K562 (cell line): ENCODE measurements around the gene ZNF516. TPM values are rescaled to one million over a fixed set of nuclear protein-coding genes. Genes with fewer than 3 reads are reported as not detected.

Experiments
- ATAC-seq: fragments of 200-7000 bp; cut with Tn5 transposase; 3 replicates; pipeline ENCODE4 v1.9.1; 2020; ENCODE audit warnings: moderate library complexity
- BruUV-seq: library from RNA; stranded (reverse); fragments of 400-500 nt; replicated peaks from 2 replicates; lab custom pipeline; 2021; lab: Mats Ljungman, UMichigan
- CTCF ChIA-PET: fragments of 300-600 bp; formaldehyde crosslinking; extraction: SDS; loops from one replicate; lab custom pipeline; 2021; ENCODE audit warnings: low intra/inter-chr PET ratio; lab: Yijun Ruan, JAX
- POLR2A ChIA-PET: fragments of 300-600, 350-650 bp; sonication (Branson Sonifier 250); formaldehyde crosslinking; extraction: SDS; loops from one replicate; lab custom pipeline; 2021; ENCODE audit warnings: antibody characterized with exemption, inconsistent platforms; lab: Yijun Ruan, JAX
- DNase-seq, 4 experiments: peaks; one replicate each; pipeline versions ENCODE4 v3.0.0 to v3.0.0-alpha.2; 2011 to 2018; ENCODE audit warnings: low spot score in 3 of 4, mixed read lengths in 3 of 4; ENCODE audit errors: extremely low read depth in 1 of 4
- FAIRE-seq: peaks from 2 replicates; lab custom pipeline; 2011; peaks lifted over from hg19 to GRCh38; lab: Jason Lieb, UNC
- H2AFZ ChIP-seq: 2 replicates; pipeline ENCODE4 v1.6.0; 2011; ENCODE audit warnings: low read depth, low read length, control low read depth, inconsistent platforms
- H3K27ac ChIP-seq: fragments of 200-600 bp; 3 replicates; pipeline ENCODE4 v1.8.0; 2011; ENCODE audit warnings: low read depth, mild to moderate bottlenecking, control low read depth, inconsistent platforms, low read length, moderate library complexity, mixed read lengths; ENCODE audit errors: extremely low read depth
- H3K27me3 ChIP-seq, 2 experiments: fragments of 300-600 bp in 1 of 2; 2 replicates in 1 of 2; 3 replicates in 1 of 2; pipeline versions ENCODE4 v1.6.0 to v1.8.0; 2011; ENCODE audit warnings: inconsistent platforms in 2 of 2, low read length in 2 of 2, mild to moderate bottlenecking in 1 of 2, mixed read lengths in 1 of 2, moderate library complexity in 1 of 2; ENCODE audit not compliant: control insufficient read depth in 2 of 2, insufficient read depth in 2 of 2
- H3K36me3 ChIP-seq: fragments of 300-600 bp; 3 replicates; pipeline ENCODE4 v1.8.0; 2011; ENCODE audit warnings: mild to moderate bottlenecking, low read length, inconsistent platforms; ENCODE audit not compliant: control insufficient read depth, insufficient read depth
- H3K4me1 ChIP-seq, 2 experiments: fragments of 200-600 bp in 1 of 2; replicated peaks in 1 of 2; 2 replicates in 1 of 2; 3 replicates in 1 of 2; pipeline versions ENCODE4 v1.5.1 to v1.8.0; 2011; ENCODE audit warnings: inconsistent platforms in 2 of 2, low read length in 2 of 2, mild to moderate bottlenecking in 1 of 2, mixed read lengths in 1 of 2, moderate library complexity in 1 of 2; ENCODE audit not compliant: control insufficient read depth in 2 of 2, insufficient read depth in 2 of 2
- H3K4me2 ChIP-seq: 2 replicates; pipeline ENCODE4 v1.6.1; 2011; ENCODE audit warnings: low read length, control low read depth, inconsistent platforms, mixed read lengths; ENCODE audit not compliant: insufficient read depth
- H3K4me3 ChIP-seq: fragments of 200-600 bp; sonication (generic), shearing (Covaris generic); 2 replicates; pipeline ENCODE4 v1.5.1; 2016; ENCODE audit warnings: control low read depth, inconsistent platforms
- H3K79me2 ChIP-seq: fragments of 200-600 bp; 3 replicates; pipeline ENCODE4 v1.8.0; 2011; ENCODE audit warnings: low read length, inconsistent platforms; ENCODE audit not compliant: control insufficient read depth, insufficient read depth
- H3K9ac ChIP-seq, 2 experiments: 2 replicates each; pipeline versions ENCODE4 v1.6.0 to v1.6.1; 2011; ENCODE audit warnings: low read depth in 2 of 2, low read length in 2 of 2, control low read depth in 1 of 2, inconsistent platforms in 1 of 2, mild to moderate bottlenecking in 1 of 2, mixed read lengths in 1 of 2; ENCODE audit not compliant: insufficient read depth in 1 of 2
- H3K9me1 ChIP-seq: one replicate; pipeline ENCODE4 v1.6.0; 2011; ENCODE audit warnings: inconsistent platforms, mild to moderate bottlenecking, low read length, moderate library complexity; ENCODE audit not compliant: control insufficient read depth, insufficient read depth
- H3K9me3 ChIP-seq: replicated peaks from 2 replicates; pipeline ENCODE4 v1.5.1; 2011; ENCODE audit warnings: low read depth, low read length, inconsistent platforms; ENCODE audit not compliant: control insufficient read depth, insufficient read depth
- H4K20me1 ChIP-seq: replicated peaks from 2 replicates; pipeline ENCODE4 v1.6.1; 2011; ENCODE audit warnings: low read length, inconsistent platforms, mixed read lengths; ENCODE audit not compliant: control insufficient read depth, insufficient read depth
- ATF4 ChIP-seq: fragments of 450-650 bp; formaldehyde crosslinking; IDR thresholded peaks from 2 replicates; pipeline ENCODE4 v1.4.0; 2022; ENCODE audit warnings: mild to moderate bottlenecking, moderate library complexity
- CCAR2 ChIP-seq: fragments of 200-400 bp; formaldehyde crosslinking; IDR thresholded peaks from 2 replicates; pipeline ENCODE4 v1.6.1; 2017; ENCODE audit warnings: mild to moderate bottlenecking, low read depth, low read length
- CREB3 ChIP-seq: fragments of 450-650 bp; conservative IDR thresholded peaks from 2 replicates; pipeline ENCODE4 v1.6.1; 2016; ENCODE audit warnings: missing genetic modification characterization, low read depth, mild to moderate bottlenecking, missing compliant biosample characterization, moderate library complexity
- HMG20A ChIP-seq: fragments of 450-650 bp; formaldehyde crosslinking; conservative IDR thresholded peaks from 2 replicates; pipeline ENCODE4 v1.4.0; 2020; ENCODE audit warnings: mild to moderate bottlenecking, mixed read lengths
- LEF1 ChIP-seq: fragments of 450-650 bp; IDR thresholded peaks from 2 replicates; pipeline ENCODE4 v1.6.1; 2016; ENCODE audit warnings: mild to moderate bottlenecking
- NCOA1 ChIP-seq: fragments of 450-650 bp; IDR thresholded peaks from 2 replicates; pipeline ENCODE4 v1.6.1; 2016; ENCODE audit warnings: low read depth
- POLR2B ChIP-seq: fragments of 450-650 bp; IDR thresholded peaks from 2 replicates; pipeline ENCODE4 v1.6.1; 2018; ENCODE audit warnings: low read depth; ENCODE audit not compliant: partially characterized antibody
- SUPT5H ChIP-seq: fragments of 450-650 bp; IDR thresholded peaks from 2 replicates; pipeline ENCODE4 v1.6.1; 2016
- TCF15 ChIP-seq: fragments of 250-450 bp; sonication (Bioruptor Pico); IDR thresholded peaks from 2 replicates; pipeline ENCODE4 v1.8.0; 2022; ENCODE audit warnings: moderate library complexity, mild to moderate bottlenecking, inconsistent platforms
- TCF7L2 ChIP-seq: fragments of 150-350 bp; IDR thresholded peaks from 2 replicates; pipeline ENCODE4 v1.6.1; 2016; ENCODE audit warnings: low read depth, mild to moderate bottlenecking, low read length, moderate library complexity
- TOE1 ChIP-seq, 2 experiments: fragments of 450-650 bp in 1 of 2; sonication (generic) in 1 of 2; formaldehyde crosslinking in 1 of 2; IDR thresholded peaks; 2 replicates each; pipeline versions ENCODE4 v1.7.1 to v1.8.0; 2016 to 2022; ENCODE audit warnings: borderline replicate concordance in 2 of 2, mild to moderate bottlenecking in 2 of 2, antibody characterized with exemption in 1 of 2, inconsistent platforms in 1 of 2, low read depth in 1 of 2, missing genetic modification reagents in 1 of 2, moderate library complexity in 1 of 2
- WHSC1 ChIP-seq: IDR thresholded peaks from one replicate; pipeline ENCODE4 v1.6.1; 2012; ENCODE audit warnings: low read length, control low read depth, inconsistent platforms
- XRCC3 ChIP-seq: fragments of 450-650 bp; IDR thresholded peaks from 2 replicates; pipeline ENCODE4 v1.6.1; 2017; ENCODE audit warnings: mild to moderate bottlenecking, moderate library complexity
- ZKSCAN8 ChIP-seq: fragments of 200-800 bp; sonication (Bioruptor generic); IDR thresholded peaks from 2 replicates; pipeline ENCODE4 v1.6.1; 2016; ENCODE audit warnings: missing genetic modification characterization, missing compliant biosample characterization
- WGBS: fragments of 100-300 bp; shearing (Covaris generic); methylation state at CpG from one replicate; pipeline ENCODE4 v1.1.6; 2016; ENCODE audit warnings: low coverage, mixed read lengths; ENCODE audit not compliant: insufficient coverage; ENCODE audit errors: missing lambda C conversion rate; 5-methylcytosine and 5-hydroxymethylcytosine counted together
- in situ Hi-C: fragments of 300-500 bp; cut with MboI; formaldehyde crosslinking; loops from 4 replicates; pipeline ENCODE4 v1.15.0; 2018; ENCODE audit warnings: inconsistent platforms, mixed read lengths
- intact Hi-C: fragments of 100-400 bp; cut with micrococcal nuclease; formaldehyde crosslinking; loops from 2 replicates; pipeline ENCODE4 v1.14.2; 2022
- polyA plus RNA-seq, 8 experiments: library from polyadenylated mRNA; depleted of rRNA in 4 of 8; stranded (reverse) in 5 of 8; unstranded in 3 of 8; fragments of >200 nt; fragmentation: Nextera tagmentation in 2 of 8; fragmentation: Illumina TruSeq in 1 of 8; extraction: Ambion mirVana in 2 of 8; extraction: Trizol in 1 of 8; gene quantifications; 2 replicates each; pipeline versions ENCODE4 v1.2.1 to v1.2.3, GENCODE V29; 2011 to 2014; ENCODE audit warnings: inconsistent platforms in 1 of 8, missing spikeins in 1 of 8
- total RNA-seq, 7 experiments: library from RNA; depleted of rRNA in 6 of 7; stranded (reverse); fragments of >200 nt in 6 of 7; fragmentation: Illumina TruSeq in 2 of 7; extraction: Trizol in 2 of 7; gene quantifications; 2 replicates each; pipeline versions ENCODE4 v1.2.1 to v1.2.3, GENCODE V29; 2011 to 2021; ENCODE audit warnings: low replicate concordance in 1 of 7

ZNF516 gene
- total and polyA plus RNA-seq, 9 of the 15 experiments (the other 6 are each of a cell fraction or from before 2014, with no cell fraction given), result 0.04 to 0.20 (median 0.08) TPM; not detected in 3

- BruUV-seq, result no TSS peak
- no peak overlapping the region for H3K27ac ChIP-seq
- WGBS, result 2% methylated on average over 10 of the region's 10 CpGs
- peaks cover 0 to 8% of the 10 kb centered on the region in 2 experiments; a peak in 2 of 5 replicates for H3K4me1 ChIP-seq
- no peak overlapping the region for H2AFZ ChIP-seq
- H3K9me1 ChIP-seq, result no peaks in the 10 kb centered on the region
- intact Hi-C loops (no loop called here), in situ Hi-C loops (no loop called here)
- no peak for DNase-seq
- TF ChIP-seq SUPT5H (no peak), XRCC3 (no peak), WHSC1 (no peak), LEF1 (no peak), TOE1 (IDR thresholded peaks at IDR 0.05; ENCODE audit: borderline replicate concordance) (no peak), TOE1 (CRISPR knock-in tag; IDR thresholded peaks at IDR 0.05; ENCODE audit: borderline replicate concordance, low read depth) (no peak), ZKSCAN8 (no peak), CCAR2 (no peak), NCOA1 (no peak), HMG20A (CRISPR knock-in tag) (no peak), CREB3 (tag) (no peak), TCF15 (no peak), ATF4 (CRISPR knock-in tag) (no peak), POLR2B (no peak), TCF7L2 (no peak)
- POLR2A ChIA-PET, result no interaction called here
- H3K9ac ChIP-seq, result no peak overlapping the region
- no peaks in the 10 kb centered on the region for H3K9me3 ChIP-seq
- H3K79me2 ChIP-seq, result no peaks in the 10 kb centered on the region
- H3K4me3 ChIP-seq, result no peak overlapping the region
- FAIRE-seq, result no peak
- no peak overlapping the region for H3K4me2 ChIP-seq
- ATAC-seq, result no peak
- H3K36me3 ChIP-seq, result no peaks in the 10 kb centered on the region
- CTCF ChIA-PET, result no interaction called here
- H3K27me3 ChIP-seq, result peaks cover 0 to 7% of the 10 kb centered on the region in 2 experiments; a peak in 3 of 5 replicates
- H4K20me1 ChIP-seq, result 0 out of 2 replicates have a peak, but pooled peaks cover 3% of the 10 kb centered on the region
Observed at GRCh38 chr18:76499637-76500340, 4.7 kb upstream of the ZNF516 start.
